ENCODE data around the gene HAGH.

Gene HAGH

DNA sequence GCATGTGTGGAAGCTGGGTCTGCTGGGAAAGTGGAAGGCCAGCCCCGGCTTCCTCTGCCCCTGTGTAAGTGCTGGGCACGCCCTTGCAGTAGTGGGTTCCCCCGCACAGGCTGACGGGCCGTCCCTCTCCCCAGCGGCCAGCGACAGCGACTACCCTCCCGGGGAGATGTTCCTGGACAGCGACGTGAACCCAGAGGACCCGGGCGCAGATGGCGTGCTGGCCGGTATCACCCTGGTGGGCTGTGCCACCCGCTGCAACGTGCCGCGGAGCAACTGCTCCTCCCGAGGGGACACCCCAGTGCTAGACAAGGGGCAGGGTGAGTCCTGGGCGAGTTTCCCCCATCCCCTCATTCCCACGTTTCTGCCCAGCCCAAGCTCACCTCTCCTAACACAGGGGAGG lies 60.8 kb downstream of the HAGH start:
- DNase-seq, result no peak

DNA sequence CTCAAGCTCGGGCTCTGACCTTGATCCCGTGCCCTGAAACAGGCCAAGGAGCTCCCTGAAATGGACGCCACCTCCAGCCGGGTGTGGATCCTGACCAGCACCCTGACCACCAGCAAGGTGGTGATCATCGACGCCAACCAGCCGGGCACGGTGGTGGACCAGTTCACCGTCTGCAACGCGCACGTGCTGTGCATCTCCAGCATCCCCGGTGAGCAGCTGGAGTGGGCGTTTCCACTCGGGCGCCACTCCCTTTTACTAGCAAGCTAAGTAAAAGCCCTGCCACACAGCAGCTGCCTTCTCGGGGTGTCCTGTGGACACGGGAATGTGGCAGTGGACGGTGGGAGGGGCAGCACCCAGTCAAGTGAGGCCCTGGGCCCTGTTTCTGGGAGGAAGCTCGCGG lies 61.7 kb downstream of the HAGH start:
- DNase-seq, result no peak

DNA sequence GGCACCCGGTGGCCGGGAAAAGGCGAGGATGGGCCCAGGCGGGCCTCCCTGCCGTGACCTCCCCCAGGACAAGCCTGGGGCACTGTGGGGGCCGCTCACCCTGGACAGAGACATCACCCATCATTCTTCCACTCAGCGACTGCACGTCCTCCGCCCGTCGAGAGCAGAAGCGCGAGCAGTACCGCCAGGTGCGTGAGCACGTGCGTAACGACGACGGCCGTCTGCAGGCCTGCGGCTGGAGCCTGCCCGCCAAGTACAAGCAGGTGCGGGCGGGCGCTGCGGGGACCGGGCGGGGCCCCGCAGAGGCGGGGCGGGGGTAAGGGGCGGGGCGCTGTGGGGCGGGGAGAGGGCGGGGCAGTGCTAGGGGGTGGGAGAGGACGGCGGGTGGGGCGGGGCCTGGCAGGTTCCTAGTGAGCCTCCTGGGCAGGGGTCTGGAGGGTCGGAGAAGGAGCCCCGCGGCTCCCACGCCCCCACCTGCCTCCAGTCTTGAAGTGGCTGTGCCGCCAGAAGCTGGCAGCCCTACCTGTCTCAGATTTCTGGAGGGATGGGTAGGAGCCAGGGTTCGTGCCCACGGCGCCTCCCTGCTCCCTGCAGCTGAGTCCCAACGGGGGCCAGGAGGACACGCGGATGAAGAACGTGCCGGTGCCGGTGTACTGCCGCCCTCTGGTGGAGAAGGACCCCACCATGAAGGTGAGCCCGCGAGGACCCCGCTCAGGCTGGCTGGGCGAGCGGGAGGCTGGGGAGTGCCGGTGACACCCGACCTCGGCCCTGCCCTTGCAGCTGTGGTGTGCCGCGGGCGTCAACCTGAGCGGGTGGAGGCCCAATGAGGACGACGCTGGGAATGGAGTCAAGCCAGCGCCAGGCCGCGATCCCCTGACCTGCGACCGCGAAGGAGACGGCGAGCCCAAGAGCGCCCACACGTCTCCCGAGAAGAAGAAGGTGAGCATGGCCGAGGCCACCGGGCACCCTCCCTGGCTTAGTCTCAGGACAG lies 62.8 kb downstream of the HAGH start:
- peak in 4 of 58 donors; percentile 11 to 45 (median 29) for DNase-seq

DNA sequence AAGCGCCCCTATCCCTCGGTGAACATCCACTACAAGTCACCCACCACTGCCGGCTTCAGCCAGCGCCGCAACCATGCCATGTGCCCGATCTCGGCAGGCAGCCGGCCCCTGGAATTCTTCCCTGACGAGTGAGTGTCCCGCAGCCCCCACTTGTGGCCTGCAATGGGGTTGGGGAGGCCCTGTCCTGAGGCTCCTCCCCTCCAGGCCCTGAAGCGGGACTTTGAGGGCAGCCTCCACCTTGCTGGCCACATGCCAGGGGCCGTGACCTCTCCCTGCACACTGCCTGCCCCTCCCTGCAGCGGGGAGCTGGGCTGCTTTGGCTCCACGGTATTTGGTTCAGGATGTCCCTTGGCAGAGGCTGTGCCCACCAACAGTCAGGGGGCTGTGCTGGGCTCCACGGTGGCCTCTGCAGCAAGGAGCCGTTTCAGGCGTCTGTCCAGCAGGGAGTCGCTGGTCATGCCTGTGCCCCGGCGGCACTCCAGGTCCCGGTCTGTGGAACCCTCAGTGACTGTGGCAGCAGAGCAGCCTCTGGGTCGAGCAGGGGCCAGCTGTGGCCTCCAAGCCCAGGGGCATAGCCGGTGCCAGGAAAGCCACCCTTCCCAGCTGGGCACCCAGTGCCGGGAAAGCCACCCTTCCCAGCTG lies 63.6 kb downstream of the HAGH start:
- peak in 2 of 58 donors; percentile 31 to 36 for DNase-seq

DNA sequence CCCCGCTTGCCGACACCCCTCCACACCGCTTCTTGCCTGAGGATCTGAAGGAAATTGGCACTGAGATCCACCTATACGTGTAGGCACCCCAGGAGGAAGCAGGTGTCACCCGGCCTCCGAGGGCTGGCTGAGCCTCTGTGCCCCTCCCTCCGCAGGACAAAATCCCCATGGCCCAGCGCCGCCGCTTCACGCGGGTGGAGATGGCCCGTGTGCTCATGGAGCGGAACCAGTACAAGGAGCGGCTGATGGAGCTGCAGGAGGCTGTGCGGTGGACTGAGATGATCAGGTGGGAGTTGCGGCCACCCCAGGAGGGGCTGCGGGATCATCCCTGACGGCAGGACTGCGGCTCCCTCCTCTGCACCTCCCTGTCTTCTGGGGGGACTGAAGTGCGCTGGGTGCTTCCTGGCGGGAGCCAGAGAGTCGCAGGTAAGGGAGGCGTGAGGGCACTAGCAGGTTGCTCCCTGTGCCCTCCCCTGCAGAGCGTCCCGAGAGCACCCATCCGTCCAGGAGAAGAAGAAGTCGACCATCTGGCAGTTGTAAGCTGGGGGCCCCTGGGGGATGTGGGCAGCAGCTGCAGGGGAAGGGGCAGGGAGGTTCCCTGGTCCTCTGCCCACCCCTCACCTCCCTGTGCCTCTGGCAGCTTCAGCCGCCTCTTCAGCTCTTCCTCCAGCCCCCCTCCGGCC lies 64.3 kb downstream of the HAGH start:
- DNase-seq, result no peak

DNA sequence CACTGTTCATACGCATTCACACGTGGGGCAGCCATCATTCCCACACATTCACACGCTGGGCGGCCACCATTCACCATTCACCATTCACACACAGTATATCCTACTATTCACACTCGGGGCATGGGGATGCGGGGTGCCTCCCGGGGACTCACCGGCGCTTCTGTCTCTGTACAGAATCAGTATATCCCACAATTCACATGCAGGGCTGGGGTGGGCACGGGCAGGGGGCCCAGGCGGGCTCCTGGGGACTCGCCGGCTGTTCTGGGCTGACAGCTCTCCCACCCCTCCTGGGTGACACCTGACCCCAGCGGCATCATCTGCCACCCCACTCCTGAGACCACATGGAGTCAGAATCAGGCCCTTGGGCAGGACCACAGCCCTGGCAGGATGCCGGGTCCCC lies 64.9 kb downstream of the HAGH start:
- DNase-seq, result no peak

DNA sequence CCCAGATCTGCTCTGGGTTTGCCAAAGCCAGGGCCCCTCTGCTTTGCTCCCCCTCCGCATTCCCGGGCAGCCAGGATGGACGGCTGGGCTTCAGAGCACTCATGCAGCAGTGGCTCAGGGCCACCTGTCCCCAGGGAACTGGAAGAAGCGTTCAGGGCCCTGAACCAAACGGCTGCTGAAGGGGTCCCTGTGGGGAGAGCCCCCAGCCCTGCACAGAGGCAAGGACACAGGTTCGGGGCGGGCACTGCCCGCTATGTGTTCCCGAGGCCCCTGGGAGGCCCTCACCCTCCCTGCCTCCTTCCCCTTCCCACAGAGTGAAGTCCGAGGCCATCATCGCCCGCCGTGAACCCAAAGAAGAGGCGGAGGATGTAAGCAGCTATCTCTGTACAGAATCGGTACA lies 65.7 kb downstream of the HAGH start:
- DNase-seq, result no peak

DNA sequence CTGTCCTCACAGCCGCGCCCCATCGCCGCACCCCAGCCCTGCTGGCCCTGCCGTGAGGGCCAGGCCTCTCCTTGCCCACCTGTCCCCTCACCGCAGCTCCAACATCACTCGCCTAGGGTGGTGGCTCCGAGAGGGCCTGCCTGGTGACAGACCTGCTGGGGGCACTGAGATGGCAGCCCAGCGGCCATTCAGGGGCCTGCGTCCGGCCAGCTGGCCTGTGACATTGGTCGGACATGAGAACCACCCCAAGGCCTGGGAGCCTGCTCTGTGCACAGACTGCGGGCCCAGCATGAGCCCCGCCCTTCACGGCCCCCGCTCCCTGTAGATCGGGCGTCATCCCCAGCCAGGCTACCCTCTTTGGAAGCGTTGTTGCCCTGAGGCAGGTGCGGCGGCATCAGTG lies 67.1 kb downstream of the HAGH start:
- no peak for DNase-seq

DNA sequence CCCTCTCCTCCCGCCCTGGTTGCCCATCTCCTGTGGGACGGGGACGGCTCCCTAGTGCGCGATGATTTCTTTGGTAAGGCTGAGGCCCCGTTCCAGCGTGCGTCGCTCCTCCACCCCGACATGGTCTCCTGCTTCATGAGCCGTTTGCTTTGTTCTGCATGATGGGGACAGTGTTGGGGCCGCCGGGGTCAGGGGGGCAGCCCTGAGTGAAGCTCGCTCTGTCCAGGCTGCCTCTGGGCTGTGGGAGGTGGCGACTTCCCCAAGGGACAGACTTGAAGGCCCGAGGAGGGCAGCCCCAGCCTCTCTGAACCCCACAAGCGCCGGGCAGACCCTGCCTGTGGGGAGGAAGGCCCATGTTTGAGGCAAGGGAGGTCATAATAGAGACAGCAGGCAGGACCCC lies 67.7 kb downstream of the HAGH start:
- DNase-seq, result no peak

DNA sequence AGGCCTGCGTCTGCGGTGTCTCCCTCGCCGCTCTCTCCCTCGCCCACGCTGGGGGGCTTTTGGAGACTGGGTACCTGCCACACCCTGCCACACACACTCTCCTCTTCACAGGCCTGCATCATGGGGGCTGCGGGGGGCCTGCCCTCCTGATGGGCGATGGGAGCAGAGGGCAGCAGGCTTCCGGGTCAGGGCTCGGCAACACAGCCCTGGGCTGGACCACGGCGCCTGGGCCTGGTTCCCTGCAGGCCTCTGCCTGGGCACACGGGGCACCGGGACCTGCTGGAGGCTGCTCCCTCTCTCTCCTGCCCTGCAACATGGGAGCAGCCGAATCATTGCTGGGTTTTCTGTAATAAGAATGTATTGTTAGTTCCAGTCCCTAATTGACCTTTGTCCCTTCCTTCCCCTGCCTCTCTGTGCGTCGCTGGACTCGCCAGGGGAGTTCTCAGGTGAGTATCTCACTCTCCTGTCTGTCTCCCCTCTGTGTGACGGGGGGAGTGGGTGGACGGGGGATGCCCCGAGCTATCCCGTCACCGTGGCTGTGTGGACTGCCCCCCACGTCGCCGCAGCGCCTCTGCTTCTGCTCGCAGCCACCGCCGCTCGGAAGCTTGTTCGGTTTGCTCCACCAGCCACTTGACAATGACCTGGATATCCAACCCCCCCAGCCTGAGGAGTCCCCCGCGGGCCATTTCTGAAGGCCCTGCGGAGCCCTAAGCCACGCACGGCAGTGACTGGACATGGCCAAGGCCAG lies 68.7 kb downstream of the HAGH start:
- DNase-seq, result no peak
